Ishikawa (cell line): ENCODE data around the gene ZCCHC9.

Experiments used
- CEBPB ChIP-seq: IDR thresholded peaks from 2 replicates; pipeline ENCODE4 v1.6.1; 2012
- EP300 ChIP-seq: IDR thresholded peaks from 2 replicates; pipeline ENCODE4 v1.6.1; 2012; ENCODE audit warnings: borderline replicate concordance
- FOXM1 ChIP-seq: IDR thresholded peaks from 2 replicates; pipeline ENCODE4 v1.6.1; 2012; ENCODE audit warnings: low read depth, borderline replicate concordance
- NFIC ChIP-seq: IDR thresholded peaks from 2 replicates; pipeline ENCODE4 v1.6.1; 2012
- RAD21 ChIP-seq: IDR thresholded peaks from 2 replicates; pipeline ENCODE4 v1.6.1; 2012; ENCODE audit warnings: low read depth
- REST ChIP-seq: IDR thresholded peaks from 2 replicates; pipeline ENCODE4 v1.6.1; 2012; ENCODE audit warnings: low read depth, mild to moderate bottlenecking
- USF1 ChIP-seq: IDR thresholded peaks from 2 replicates; pipeline ENCODE4 v1.6.1; 2012
- YY1 ChIP-seq: IDR thresholded peaks from 2 replicates; pipeline ENCODE4 v1.6.1; 2012; ENCODE audit warnings: low read depth
- ZBTB7A ChIP-seq: IDR thresholded peaks from 2 replicates; pipeline ENCODE4 v1.6.1; 2012; ENCODE audit warnings: low read depth

DNA sequence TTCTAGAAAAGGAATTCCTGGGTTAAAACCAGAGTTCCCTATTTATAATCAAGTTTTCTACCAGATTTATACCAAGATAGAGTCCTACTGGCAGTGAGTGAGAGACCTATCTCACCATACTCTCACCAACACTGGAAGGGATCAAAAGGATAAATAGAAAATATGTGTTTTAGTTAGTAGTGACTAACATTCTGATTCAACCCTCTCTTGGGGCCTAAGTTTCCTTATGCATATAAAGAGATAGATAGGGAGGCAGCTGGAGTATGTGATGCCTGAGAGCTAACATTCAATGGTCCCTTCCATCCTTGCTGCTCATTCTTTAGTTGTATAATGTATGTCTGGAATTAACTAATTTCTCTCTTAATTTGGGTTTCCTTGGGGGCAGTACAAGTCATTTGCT lies 36.3 kb upstream of the ZCCHC9 start:
- TF ChIP-seq RAD21 (no peak), CEBPB (no peak), REST (no peak), NFIC (no peak), EP300 (no peak), FOXM1 (no peak), USF1 (no peak), YY1 (no peak), ZBTB7A (no peak)
